GDM1 (cell line): ENCODE results near the gene FYB1.

Experiments used
- DNase-seq: peaks from one replicate; lab custom pipeline; 2025; lab: John Stamatoyannopoulos, UW

The FYB1 gene

DNA sequence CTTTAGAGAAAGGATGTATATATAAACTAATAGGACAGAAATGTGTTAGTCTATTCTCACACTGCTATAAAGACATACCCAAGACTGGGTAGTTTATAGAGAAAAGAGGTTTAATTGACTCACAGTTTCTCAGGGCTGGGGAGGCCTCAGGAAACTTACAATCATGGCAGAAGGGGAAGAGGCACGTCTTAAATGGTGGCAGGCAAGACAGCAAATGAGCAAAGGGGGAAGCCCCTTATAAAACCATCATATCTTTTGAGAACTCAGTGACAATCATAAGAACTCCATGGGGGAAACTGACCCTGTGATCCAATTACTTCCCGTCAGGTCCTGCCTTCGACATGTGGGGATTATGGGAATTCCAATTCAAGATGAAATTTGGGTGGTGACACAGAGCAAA lies 136.4 kb downstream of the FYB1 start:
- DNase-seq: no peak

DNA sequence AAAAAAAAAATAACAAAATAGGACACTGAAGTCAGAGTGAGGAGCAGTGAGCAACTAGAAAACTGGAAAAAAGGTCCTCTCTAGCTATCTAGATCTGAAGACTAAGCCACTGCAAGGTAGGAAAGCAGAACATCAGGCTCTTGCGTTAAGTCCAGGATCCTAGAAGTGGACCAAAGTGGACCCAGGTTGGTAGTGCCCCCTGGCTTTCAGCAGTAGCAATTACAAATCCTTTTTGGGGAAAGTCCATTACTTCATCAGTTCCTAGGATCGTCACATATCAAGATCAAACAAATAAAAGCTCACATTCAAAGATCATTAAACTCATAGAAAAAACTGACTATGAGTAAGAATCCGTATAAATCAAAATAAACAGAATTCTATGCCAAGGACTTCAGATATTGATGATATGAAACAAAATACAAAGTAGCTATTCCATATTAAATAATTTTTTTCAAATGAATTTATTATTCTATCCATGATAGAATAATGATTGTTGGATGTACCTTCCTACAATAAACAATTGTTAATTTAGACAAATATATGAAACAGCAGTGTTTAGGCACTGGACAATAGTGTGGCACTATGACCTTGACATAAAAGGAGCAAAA lies 138.7 kb downstream of the FYB1 start:
- peak; percentile 28 for DNase-seq

DNA sequence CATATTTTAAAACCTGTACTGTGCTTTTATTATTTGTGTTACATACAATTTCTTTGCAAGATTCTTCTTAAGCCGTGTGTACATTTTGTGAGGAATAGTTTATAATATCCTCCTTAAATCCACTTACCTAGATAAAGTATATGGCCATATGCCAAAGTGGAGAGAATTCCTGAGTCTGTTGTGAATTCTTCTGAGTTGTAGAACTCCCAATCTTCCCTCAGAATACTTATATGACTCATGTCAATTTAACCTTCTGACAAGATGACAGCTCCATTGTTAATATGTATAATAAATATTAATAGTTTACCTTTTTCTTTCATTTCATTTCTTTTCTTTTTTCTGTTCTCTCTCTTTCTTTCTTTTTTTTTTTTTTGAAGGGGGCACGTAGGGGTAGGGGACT lies 139.2 kb downstream of the FYB1 start:
- DNase-seq: no peak

DNA sequence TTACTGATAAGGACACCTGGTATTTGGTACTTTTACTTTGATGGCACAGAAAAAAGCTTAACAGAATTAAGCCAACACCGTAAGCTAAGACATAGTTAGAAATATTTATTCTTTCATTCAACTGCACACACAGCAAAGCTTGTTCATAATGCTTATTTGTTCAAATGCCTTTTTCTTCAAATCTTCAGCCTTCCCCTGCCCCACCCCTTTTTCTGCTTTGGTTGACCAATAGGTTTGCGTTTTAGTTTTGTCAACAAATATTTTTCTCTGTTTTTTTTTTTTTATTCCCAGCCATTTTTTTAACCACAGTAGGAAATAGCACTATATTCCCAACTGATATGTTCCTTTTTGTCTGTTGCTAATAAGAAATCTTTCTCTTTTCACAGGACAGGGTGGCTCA lies 140.2 kb downstream of the FYB1 start:
- DNase-seq: no peak

DNA sequence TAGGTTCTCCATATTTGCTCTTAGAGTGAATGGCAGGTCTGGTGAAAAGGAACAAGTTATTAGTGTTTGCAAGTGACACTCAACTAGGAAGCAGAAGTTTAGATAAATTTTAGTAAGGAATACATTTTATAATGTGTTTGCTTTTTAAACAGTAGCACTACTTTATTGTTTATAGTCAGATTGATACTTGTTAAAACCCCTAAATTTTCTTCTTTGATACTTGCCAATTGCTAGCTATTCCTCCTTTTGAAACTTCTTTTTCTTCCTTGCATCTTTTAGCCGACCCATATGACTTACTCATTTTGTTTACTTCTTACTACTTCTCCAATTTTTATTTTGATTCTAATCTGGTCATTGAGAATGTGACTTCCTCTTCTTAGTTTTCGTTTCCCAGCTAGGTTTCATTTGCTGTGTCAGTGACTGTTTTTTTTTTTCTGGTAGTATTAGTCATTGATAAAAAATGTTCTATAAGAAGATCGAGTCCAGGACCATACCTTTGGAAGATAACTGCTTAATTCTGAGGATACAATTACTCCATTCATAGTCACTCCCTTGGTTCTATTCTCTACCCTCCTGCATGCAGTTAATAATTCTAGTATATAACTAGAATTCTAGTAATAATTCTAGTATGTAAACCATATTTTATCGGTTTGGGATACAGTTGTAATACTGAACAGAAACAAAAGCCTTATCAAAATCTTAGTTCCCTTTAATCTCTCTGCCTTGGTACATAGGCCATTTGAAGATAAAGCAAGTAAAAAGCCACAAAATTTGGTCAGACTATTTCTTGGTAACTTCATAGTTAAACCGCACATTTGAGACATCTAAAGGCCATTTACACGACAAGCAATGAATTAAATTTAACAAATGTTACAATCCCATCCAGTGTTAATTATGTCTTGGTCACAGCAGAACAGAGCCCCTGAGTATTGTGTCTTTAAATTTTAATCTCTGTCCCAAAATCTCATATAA lies 142.3 kb downstream of the FYB1 start:
- DNase-seq: no peak

DNA sequence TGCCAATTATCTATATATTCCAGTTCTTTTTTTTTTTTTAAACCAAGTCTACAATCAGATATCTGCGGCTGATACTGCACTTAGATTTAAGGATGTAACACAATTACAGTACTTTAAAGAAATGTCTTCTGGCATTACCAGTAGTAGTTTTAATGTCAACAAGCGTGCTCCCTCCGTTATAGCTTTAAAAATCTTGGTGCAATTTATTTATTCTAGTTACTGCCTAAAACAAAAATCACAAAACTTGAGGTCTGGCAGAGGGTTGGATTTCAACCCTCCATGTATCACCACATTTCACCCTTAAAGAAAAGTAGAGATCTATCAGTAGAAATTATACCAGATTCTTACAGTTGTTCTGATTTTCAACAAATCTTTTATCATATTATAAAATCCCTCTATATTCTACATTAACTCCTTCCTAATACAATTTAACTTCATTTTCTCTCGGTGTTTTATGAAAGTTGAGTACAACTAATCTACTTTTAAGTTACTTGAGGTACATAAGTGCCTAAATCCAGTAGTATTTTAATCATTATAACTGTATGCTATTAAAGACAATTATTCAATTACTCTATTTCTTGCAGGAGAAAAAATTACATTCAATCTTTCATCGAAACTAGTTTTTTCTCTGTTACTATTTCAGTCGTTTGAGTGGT lies 143.1 kb downstream of the FYB1 start:
- no peak for DNase-seq

DNA sequence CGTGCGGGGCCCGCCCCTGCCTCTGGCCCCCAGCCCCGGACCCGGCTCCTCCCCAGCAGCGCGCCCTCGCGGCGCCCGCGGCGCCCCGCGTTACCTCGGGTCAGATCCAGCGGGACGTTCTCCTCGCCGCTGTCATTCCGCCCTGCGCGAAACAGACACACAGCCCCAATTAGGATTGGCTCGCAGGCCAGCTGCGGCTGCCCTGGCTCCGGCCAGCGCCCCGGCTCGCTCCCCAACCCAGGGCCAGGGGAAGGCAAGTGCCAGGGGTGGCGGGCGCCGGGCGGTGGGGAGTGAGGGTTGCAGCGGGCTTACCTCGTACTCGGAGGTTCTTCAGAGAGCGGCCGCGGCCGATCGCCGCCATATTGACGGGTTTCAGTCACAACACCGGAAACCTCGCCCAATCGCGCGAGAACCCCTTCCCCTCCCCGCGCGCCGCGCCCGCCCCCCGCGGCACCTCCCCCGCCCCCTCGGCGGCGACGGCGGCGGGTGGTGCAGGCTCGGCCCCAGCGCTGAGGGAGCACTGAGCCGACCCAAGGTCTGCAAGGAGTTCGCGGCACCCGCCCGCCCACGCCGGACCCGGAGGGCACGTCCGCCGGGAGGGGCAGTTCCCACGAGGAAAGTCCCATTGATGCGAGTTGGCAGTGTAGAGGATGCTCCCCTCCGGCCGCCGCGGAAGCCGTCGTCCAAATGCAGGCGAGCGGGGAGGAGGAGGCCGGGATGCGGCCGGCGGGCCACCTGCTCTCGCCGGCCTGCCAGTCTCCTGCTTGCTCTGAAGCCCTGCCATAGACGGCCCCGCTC lies 145.1 kb downstream of the FYB1 start, which contains the start of gene RICTOR:
Gene RICTOR (minus strand): TSS at position 383 of the 798 bp plus-strand sequence. CDS start 22 bp downstream, at position 361.
- peak; percentile 87 for DNase-seq

DNA sequence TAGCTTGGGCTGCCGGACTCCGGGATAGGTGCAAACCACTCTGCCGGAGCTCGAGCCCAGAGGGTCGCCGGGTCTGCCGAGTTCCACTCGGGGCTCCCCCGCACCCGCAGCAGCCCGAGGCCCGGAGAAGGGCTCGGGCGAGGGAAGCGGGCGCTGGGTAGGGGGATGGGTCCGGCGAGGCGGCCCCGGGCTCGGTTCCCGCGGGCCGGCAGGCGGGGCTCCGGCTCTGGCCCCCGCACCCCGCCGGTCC lies 145.7 kb downstream of the FYB1 start:
- DNase-seq: no peak

DNA sequence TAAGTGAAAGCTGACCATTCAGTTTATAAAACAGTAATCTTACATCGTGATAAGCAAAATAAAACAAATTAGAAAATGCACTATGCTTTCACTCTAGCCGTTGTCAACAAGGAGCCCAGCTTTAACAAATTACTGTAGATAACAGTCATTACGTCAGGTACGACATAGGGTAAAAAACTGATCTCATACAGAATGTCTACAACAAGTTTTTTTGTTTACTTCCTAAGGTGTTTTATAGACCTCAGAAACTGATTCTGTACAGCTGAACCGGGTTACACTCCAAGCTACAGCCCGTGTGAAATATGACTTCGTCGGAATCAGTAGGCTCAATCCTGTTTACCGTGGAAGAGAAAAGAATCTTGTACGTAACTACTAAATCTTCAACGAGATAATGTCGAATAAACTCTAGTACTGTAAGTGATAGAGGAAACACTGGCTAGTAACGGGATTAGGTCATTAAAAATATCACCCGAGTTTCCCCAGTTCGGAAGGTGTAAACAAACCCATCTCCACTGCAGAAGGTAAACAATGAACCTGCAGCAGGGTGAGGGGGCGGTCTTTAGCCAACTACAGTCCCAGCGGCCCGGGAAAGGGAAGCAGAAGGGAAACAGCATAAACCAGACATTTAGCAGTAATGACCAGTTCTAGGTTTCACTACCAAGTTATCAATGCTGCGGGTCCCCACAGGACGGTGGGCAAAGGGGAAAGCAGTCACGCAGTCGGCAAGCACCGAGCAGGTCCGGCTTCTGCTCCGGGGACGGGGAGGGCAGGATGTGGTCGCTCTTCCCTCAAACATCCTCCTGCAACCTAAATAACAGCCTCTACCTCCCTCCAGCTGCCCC lies 146.2 kb downstream of the FYB1 start:
- peak; percentile 43 for DNase-seq

DNA sequence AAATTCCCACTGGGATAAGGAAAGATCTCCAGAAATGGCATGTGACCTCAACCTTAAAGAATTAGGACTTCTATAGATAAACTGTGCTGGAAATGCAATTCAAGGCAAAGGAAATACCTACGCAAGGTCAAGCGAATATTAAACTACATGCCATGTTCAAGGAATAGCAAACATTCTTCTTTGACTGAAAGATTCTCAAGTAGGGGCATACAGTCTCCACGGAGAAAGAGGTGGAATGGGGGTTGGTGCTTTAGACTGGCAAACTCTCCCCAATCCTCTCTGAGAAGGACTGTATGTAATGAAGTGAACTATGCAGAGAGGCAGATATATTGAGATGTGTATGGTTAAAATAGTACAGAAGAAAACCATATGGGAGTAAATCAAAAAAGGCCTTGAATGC lies 151.3 kb downstream of the FYB1 start:
- DNase-seq: no peak

DNA sequence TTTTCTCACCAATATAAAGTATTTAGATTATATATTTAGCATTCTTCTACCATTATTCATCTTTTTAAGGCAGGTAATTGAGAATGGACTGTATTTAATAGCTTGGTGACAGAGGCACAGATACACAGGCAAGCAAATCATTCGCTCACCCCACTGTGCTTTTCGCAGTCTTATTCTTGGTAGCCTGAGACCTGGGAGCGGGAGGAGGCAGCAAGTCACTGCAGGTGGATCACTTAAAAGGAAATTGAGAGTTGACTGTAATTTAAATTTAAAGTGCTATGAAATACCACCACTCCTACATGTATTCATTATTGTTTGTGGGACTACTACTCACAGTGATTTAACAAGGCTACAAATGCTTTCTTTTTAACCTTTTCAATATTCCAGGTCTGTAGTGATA lies 154.9 kb downstream of the FYB1 start:
- DNase-seq: no peak

DNA sequence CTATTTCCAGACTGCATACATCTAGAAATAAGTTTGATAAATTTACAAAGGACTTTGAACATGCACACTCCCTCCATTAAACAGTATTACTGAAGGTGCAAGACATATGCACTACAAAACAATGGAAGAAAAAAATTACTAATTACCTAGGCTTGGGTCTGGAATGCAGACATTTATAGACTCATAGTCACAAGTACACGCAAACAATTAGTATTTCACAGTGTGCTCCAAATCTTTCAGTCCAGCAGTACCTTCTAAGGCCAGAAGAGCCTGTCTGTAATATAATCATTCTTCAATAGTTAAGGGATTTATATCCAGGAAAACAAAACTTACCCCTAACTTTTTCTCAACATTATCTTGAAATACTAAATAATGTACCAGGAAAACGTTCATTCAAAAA lies 156.3 kb downstream of the FYB1 start:
- DNase-seq: no peak

DNA sequence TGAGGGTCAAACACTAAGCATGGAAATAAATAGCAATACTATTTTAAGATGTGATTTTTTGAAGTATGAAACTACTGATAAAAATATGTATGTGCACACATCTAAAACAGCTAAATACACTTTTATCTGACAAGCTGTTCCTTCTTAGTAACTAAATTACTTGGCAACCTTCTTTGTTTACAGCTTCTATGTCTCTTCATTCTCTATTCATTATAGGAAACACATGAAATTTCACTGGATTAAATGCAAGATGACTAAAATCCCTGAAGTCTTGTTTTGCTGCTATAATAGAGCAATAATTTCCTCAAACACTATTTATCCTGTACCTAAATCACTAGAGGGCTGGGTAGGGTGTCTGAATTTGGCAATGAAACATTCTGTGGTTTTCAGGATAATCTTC lies 156.8 kb downstream of the FYB1 start:
- no peak for DNase-seq

DNA sequence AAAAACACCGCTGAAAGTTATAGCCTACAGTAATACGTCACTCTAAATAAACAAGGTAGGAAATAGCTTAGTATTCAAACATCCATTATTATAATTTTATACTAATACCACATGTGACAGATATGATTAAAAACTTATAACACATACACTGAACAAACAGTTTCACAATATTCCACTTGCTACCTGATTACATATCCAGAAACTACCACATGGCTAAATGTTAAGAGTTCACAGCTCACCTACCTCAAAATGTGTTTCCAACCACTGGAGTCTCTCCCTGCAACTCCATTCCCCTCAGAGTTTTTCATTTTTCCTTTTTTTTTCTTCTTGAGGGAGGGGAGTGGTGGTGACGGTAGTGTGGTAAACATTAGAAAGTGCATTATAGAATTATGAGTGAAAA lies 157.3 kb downstream of the FYB1 start:
- no peak for DNase-seq

DNA sequence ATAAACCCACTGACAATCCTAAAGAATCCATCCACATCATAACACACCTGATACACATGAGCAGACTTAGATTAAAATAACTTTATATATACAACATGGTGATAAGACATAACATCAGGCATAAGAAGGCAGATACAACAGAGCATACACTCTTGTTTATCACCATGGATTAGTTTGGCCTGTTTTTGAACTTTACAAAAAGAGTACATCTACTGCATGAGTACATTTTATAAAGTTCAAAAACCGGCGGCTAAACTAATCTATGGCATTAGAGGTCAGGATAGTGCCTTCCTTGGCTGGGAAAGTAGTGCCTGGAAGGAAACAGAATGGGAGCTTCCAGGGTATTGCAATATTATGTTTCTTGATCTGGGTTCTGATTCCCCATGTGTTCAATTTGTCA lies 160.3 kb downstream of the FYB1 start:
- DNase-seq: no peak

DNA sequence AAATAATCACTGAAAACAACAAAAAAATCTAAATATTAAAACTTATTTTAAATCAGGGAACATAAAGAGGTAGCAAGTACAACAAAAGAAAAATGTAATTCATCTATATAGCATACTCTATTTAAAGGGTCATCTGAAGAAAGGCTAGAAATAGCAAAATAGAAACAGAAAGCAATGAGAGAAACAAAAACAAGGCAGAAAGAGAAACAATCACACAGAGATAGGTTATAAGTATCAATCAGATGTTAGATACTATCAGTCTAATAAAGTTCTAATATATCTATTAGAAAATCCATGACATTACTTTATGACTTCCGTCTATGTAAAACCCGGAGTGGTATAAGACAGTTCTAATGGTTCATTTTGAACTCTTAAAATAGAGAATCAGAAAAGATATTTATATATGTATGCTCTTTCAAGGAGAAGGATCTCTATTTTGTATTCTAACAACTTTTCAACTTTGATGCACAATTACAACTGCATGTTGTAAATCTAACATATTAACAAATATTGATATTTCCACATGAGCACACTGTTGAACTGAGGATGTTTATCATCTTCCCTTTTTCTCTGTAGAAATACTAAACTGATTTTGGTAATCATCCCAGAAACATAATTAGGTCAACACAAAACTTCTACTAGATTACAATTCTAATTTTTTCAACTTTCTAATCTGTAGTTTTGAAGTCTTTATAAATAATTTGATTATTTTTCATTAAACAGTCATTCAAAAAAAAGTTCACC lies 161.0 kb downstream of the FYB1 start:
- no peak for DNase-seq

DNA sequence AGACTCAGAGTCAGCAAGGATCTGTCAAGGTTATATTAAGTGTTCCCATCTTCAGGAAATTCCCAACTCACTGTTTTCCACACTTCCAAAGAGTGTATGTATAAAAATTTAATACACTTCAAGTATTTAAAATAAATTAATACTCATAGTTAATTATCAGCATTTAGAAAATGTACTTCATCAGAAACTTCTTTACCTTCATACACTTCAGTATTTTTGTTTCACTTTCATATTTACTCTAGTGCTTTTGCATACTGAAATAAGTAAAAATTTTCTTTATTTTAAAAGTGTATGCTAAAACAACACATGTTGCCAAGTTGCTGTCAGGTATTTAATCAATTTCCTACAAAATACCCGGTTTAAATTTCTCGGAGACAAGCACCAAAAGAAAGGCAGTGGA lies 161.6 kb downstream of the FYB1 start:
- DNase-seq: no peak

DNA sequence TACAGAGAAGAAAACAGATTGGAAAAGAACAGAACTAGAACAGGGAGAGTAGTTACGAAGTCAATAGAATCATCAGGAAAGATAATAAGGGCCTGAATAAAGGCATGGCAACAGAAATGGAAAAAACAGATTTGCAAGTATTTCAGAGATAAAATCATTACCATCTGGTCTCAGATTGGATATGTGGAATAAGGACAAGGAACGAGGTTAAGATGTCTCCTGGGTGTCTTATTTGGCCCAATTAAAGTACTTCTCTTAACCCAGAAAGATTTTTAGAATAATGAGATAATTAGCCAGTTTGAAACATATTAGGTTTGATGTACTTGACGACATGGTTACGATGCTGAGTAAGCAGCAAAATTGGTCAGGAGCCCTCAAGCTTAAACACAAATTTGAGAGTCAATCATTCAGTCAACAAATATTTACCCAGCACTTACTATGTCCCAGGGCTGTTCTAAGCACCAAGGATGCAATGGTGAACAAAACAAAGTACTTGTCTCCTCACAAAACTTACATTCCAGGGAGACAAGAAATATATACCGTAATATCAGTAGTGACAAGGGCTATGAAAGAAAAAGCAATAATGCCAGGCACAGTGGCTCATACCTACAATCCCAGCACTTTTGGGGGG lies 163.5 kb downstream of the FYB1 start:
- DNase-seq: no peak
